NCI-H1694 treated with DMSO at 0.1 percent for 48 hours (cell line): ENCODE measurements around the gene SMARCD2.
"Not testable (repeated sequence)": the region's sequence is repeated elsewhere in the genome, so short reads cannot be mapped to it uniquely, and the experiment has no call there.

Experiments
- DNase-seq: peaks from one replicate; lab custom pipeline; 2025; lab: John Stamatoyannopoulos, UW

SMARCD2 gene

DNA sequence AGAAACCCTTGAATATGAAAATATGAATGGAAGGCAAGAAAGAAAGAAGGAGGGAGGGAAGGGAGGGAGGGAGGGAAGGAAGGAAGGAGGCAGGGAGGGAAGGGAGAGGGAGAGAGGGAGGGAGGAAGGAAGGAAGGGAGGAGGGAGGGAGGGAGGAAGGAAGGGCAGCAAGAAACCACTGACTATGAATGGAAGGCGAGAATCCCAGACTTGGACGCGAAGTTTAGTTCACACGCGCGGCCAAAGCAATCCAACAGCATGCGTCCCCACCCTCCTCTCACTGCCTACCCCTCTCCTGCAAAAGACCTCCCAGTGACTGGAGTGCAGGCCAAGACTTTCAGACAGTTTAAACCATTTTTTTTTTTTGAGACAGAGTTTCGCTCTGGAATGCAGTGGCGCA lies 7.9 kb upstream of the SMARCD2 start:
- DNase-seq = no peak

DNA sequence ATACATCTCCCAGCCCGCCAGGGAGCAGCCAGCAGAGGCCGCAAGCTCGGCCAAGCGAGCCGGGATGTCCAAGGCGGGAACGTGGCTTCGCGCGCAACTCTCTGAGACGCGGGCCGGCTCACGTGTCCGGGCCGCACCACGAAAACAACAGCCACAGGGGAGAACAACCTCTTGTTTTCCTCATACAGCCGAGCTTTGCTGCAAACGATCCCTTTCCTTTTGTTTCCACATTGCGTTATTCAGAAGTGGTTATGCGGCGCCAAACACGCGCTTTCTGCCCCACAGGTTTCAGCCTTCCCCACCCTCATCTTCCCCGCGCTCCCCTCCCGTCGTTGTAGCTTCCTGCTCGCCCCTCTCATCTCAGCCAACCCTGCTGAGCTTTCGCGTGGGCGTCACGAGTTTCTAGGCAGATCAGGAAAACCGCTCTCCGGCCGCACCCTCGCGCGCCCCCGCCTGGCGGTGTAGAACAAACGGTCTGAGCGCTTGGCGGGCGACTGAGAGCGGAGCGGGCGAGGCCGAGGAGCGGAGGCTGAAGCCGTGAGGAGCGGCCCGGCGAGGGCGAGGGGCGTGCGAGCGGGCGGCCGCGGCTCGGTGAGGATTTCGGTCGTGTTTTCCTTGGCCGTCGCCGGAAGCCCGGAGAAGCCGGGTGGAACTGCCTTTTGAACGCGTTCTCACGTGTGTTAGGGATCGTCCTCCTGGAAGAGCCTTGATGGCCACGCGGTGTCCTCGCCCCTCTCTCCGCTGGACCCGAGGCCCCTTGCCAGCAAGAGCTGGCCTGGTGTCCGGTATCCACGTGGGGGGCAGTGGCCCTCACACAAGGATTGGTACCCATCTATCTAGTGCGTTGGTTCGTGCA lies 6.6 kb upstream of the SMARCD2 start:
- no peak for DNase-seq

DNA sequence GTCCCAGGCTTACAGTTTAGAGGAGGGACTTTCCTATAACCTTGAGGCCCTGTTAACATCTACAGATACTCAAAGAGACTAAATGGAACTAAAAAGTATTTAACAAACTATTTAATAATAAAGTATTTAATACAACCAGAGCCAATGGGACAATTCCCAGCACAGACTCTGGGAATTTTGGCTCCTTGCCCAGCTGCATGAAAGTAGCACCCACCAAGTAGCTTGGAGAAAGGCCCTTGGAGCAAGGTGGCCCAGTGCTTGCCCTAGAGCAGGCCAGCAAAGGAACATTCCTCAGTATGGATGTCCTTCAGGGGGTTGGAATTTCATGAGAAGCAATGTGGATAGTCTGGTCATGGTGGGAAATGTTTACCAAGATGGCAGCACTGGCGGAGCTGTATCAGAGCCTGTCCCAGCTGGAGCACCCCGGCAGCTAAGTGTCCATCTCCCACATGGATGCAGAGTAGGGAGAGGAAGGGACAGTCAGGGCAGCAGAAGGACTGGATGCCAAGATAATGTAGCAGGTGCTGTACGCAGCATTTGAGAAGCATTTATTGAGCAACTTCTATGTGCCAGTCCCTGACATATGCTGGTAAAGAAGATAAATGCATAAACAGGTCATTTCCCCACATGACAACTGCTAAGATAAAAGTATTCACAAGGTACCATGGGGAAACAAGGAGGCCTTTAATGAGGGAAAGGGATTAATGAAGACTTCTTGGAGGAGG lies 5.2 kb upstream of the SMARCD2 start:
- DNase-seq = no peak

DNA sequence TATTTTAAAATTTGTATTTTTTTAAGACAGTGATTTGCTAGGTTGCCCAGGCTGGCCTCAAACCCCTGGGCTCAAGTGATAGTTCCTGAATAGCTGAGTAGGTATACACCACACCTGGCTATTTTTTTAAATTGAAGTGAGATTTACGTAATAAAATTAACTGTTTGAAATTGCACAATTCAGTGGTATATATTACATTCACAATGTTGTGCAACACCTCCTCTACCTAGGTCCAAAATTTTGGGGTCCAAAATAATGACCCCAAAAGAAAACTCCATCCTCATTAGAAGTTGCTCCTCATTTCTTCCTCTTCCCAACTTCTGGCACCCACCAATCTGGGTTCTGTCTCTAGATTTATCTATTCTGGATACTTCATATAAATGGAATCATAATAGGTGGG lies 3.0 kb upstream of the SMARCD2 start:
- no peak for DNase-seq

DNA sequence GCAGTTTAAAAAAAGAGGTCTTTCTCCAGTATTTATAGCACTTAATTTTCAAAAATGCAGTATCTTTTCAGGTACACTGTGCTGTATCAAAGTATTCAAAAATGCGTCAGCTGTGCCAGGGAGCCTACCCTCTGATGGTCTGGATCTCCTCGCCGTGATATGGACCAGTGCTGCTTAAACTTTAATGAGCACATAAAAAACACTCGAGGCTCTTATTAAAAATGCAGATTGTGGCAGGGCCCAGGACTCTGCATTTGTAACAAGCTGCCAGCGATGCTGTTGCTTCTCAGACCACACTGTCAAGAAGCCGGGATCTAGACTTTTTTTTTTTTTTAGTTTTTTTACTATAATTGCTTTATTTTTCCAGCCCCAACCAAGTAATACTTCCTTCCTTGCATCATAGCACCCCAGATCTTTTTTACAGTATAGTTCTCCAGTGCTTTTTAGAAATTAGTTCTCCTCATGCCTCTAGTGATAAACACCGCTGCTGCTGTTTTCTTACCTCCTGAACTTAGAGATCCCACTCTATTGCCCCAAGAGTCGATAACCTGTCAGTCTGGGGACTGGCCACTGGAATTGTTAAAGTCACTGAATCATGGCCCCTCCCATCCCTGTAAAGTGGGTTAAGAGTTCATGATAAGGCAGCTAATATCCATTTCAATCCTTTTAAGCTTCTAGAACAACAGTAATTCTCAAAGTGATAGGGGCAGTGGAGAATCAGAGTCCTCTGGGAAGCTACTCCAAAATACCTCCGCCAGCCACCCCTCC lies 1.6 kb upstream of the SMARCD2 start:
- DNase-seq = no peak

DNA sequence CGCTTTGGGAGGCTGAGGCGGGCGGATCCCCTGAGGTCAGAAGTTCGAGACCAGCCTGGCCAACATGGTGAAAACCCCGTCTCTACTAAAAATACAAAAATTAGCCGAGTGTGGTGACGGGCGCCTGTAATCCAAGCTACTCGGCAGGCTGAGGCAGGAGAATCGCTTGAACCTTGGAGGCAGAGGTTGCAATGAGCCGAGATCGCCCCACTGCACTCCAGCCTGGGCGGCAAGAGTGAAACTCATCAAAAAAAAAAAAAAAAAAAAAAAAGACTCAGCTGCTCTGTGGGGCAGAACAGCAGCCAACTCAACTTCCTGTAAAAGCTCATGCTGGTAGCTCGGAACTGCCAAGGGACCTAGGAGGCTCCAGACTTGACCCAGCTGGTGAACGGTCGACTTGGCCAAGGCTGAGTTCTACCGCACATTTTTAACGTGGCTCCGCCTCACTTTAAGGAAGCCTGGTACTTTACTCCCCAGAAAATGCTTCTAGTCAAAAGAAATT lies 953 bp upstream of the SMARCD2 start:
- DNase-seq = not testable (repeated sequence)

DNA sequence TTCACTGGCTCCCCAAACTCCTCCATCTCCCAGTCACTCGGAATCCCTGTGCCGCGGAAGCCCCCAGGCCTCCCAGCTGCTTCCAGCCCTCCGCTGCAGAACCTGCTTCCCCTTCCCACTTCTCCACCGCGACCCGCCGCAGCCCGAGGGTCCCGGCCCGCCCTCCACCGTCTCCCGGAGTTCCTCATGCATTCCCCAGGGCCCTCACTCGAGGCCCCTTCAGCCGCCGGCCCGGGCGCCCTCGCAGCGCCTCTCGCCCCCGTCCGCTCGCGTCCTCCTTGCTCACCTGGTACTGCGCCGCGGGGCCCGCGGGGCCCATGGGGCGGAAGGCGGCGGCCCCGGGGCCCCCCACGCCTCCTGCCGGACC lies 329 bp downstream of the SMARCD2 start:
- no peak for DNase-seq

DNA sequence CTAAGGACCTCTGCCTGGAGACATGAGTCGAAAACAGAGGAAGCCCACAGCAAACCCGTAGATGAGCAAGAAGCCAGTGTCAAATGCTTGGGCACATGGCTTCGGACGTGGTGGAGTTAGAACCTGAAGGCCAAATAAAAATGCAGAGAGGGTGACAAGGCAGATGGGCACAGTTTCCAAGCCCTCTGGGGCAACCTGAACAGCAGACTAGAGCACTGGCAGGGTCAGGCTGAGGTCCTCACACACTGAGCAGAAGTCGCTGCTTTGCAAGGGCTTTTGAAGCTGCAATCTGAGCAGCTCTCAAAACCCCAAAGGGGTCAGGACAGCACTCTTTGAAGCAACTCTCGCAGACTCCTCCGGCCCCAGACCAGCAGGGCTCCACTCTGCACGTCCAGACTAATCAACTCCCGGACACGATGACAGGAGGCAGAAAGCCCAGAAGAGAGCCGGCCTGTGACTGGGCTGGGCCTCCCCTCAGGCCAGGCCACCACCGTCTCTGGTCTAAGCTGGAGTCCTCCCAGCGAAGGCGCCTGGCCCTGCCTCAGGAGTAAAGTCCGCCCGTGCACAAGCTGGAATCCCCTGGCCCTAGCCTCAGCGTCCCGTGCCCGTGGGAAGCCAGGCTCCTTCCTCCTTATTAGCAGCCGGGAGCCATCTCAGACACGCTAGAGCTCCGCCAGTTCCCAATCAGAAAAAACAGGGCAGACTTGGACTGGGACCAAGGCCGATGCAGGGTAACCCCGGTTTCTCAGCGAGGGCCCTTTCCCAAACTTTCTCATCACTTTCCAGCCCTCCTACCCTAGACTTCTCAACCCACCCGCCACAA lies 924 bp downstream of the SMARCD2 start:
- DNase-seq = no peak

DNA sequence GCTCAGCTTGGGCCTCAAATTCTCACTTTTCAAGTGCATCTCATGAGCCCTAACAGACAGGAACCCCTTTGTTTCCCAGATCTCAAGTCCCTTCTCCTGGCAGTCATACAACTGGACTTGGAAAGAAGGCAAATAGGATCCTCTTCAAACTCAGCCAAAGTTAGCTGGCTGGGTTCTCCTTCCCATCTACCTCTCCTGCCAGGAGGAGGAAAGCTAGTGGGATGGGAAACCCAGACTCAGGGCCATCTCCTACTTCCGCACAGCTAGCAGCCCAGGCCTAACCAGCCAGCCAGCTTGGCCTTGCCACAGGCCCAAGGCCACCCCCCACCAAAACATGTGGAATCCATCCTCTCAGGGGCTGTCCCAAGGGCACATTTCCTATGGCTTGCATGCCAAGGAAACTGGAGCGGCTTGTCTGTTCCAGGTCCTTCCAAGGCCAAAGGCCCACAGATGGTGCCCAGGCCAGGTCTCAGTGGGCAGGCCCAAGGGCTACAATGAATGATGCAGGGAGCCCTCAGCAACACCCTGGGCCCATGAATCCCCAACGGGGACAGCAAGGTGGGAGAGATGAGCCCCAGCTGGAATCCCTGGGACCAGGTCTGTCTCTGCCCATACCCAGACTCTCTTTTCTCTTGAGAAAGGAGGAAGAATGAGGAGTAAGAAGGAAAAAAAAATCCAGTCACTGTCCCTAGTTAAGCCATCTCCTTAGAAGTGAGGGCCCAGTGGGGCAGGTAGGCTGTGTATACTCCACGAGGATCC lies 1.7 kb downstream of the SMARCD2 start:
- DNase-seq = no peak

DNA sequence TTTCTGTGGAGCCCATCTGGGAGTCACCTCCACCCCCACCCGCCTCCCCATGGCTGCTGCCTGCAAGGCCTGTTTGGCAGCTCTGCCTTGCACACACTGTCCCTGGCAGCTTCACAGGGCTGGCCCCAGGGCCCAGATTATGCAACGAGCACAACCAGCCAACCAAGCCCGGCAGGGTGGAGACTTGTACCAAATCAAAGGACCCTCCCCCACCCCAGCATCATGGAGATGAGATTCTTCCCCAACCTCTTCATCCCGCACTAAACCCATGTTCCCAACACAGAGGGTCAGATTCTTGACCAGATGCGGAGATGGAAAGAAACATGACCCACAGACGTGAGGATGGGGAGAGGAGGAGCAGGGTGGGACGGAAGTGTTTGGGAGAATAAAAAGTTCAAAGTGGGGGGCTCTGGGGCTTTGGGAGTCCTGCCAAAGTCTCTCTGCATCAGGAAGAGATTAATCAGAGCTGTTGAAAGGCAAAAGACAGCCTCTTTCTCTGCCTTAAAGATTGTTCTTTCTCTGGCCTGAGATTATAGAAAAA lies 3.8 kb downstream of the SMARCD2 start:
- no peak for DNase-seq

DNA sequence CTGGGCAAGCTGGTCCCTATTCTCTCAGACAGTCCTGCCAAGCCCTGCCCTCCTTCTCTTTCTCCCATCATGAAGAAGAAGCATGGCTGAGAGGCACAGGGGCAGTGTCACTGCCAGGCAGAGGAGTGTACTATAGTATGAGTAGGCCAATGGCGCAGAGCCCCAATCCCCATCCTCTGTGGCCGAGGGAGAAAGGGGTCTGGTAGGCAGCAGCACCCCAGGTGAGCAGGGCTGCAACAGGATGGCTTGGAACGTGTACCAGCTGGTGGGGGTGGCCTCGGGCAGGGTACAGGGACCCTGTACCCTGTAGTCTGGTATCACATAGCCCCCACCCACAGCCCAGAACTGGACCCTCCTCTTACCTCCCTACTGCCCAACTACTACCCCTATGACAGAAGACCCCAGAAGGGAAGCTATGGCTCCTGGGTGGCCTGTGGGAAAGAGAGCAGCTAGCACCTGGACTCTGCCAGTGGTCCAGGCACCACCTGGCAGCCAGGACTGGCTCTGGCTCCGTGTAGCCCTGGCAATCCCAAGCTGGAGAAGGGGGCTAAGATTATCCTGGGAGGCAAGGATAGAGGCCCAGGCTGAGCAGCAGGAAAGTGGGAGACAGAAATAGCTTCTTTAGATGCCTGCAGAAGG lies 4.4 kb downstream of the SMARCD2 start:
- DNase-seq = no peak

DNA sequence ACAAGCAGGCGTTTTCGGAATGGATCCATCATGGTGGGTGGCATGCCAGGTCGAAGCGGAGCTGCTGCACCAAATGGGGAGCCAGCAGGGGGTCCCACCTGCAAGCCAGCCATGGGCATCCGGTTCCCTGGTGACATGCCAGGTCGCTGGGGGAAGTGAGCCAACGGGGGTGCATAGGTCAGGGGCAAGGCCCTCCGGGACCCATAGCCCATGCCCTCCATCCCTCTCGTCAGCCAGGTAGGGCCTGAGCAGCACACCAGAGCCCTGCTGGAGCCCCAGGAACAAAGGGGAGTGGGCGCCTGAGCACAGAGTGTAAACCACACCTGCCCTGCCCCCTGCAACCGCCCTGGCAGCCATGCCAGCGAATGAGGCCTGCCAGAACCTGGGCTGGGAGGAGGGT lies 5.0 kb downstream of the SMARCD2 start:
- DNase-seq = no peak

DNA sequence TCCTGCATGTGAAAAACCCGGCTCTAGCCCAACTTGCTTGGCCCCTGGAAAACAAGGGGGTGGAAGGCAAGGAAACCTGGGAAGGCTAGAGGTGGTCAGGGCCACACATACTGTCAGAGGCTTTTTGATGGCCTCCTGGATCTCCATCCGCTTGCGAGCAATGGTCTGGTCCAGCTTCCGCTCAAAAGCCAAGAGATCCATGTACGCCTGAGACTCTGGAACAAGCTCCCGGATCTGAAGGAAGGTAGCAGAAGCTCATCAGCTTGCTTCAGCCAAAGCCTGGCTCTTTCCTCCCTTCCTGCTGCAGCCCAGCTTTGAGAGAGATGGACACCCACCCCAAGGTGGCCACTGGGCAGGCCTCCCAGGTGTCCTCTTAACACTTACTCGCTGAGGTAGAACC lies 5.7 kb downstream of the SMARCD2 start:
- DNase-seq = no peak

DNA sequence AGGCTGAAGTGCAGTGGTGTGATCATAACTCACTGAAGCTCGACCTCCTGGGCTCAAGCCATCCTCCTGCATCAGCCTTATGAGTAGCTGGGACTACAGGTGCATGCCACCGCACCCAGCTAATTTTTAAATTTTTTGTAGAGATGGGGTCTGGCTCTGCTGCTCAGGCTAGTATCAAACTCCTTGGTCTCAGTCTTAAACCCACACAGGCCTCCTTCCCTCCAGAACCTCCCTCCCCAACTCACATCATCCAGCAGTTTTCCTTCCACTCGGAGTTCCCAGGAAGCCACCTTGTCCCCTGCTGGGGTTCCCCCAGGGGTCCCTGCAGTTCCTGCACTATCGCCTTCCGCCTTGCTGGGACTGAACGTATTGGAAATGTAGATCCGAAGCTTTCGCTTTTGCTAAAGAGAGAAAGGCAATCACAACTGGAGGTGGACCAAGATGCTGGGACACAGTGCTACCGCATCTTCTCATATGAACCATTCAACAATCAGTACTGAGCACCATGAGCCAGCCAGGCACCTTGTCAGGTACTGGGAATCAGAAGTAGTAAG lies 7.2 kb downstream of the SMARCD2 start:
- no peak for DNase-seq

DNA sequence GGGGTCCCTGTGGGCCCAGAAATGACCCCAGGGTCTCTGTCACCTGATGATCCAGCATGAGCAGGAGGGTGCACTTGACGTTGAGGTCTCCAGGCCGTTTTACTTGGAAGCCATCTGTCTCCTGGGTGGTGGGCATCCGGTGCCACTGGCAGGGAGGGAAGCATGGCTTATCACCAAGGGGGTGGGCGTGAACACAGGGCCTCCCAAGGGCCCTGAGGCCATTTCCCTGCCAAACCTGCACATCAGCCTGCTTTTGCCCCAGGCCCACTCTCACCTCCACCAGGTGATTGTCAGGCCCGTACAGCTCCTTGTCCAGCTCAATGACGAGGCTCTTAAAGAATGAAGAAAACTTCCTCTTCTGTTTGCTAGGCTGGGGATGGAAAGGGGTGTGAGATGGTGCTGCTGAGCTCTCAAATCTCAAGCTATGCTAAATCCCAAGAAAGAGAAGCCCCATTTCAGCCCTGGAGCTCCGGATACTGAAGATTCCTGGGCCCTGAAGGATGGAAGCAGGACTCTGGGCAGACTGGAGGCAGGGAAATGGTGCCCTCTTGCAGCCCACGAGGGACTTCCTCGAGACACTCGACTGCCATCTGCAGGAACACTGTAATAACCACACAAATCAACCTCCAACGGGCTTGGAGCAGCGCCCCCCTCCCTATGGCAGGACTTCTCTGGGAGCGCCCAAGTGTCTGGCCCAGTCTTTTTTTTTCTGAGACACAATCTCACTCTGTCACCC lies 7.9 kb downstream of the SMARCD2 start:
- peak; percentile 89 for DNase-seq

DNA sequence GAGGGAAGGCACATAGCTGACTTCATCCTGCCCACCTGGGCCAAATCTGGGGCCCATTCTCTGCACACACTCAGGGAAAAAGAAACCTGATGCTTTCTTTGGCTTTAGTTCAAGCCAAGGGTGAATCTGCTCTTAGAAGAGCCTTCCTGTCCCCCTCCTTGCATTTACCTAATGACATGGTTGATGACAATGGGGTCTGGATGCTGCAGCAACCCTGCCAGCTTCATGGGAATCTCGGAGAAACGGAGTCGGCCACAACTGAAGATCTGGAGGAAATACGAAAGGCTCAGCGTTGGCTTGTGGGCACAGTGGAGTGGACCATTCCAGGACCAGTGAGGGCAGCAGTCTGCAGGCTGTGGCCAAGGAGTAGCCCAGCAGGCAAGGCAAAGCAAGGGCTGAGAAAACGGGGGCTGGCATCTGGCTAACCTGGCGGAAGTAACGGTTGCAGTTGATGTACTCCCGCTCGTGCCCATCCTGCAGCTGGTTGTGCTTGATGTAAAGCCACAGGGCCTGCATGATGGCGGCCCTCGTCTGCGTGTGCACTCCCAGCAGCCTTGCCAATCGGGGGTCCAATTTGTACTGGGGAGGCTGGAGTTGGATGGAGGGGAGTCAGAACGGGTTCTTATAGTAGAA lies 8.6 kb downstream of the SMARCD2 start:
- no peak for DNase-seq

DNA sequence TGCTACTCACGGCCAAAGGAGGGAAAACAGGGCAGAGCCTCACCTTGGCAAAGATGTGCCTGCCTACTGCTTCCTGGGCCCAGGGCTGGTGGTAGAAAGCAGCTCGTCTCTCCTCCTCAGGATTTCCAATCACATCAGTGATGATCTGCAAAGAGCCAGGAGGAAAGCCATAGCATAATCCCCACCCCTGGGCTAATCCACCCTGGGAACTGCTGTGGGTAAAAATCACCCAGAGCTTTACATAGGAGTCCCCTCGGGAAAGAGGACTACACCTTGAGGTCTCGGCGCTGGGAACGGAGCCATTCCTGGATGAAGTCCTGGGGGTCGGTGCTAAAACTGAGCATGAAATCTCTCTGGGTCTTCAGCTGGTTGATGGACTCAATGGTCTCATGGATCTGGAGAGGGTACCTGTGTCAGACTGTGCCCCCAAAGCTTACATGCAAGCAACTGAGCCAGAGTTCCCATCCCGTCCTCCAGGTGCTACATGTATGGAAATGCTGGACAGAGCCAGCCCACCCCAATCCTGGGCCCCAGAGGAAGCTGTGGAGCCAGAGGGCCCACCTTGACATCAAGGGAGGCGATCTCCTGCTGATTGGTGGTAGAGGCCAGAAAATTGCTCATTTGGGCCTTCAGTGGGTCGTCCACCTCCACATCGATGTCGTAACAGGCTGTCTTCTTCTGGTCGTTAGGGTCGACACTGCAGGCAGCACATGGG lies 9.3 kb downstream of the SMARCD2 start:
- no peak for DNase-seq

DNA sequence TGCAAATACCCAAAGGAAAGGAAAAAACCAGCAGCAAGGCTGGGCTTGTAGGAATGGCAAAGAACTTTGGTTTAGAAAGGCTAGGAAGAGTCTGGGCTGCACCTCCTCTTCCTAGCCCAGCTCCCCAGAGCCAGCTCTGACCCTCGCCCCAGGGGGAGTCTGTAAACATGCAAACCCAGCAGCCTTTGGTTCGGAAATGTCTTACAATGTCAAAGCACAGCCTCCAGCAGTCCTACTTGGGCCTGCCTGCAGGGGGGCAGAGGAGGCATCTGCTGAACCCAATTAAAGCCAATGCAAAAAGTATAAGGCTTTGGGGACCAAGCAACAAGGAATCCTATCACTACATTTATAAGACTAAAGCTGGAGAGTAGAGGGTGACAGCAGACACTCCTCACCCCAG lies 10.0 kb downstream of the SMARCD2 start:
- no peak for DNase-seq
